K562 (cell line): Measurements from ENCODE around the gene LEPROT. TPM values are rescaled to one million over a fixed set of nuclear protein-coding genes. Genes with fewer than 3 reads are reported as not detected.
A peak's percentile ranks its signal among the peaks of the same experiment; 100 is the strongest.

Experiments
- ATAC-seq: fragments of 200-7000 bp; cut with Tn5 transposase; 3 replicates; pipeline ENCODE4 v1.9.1; 2020; ENCODE audit warnings: moderate library complexity
- BruUV-seq: library from RNA; stranded (reverse); fragments of 400-500 nt; replicated peaks from 2 replicates; lab custom pipeline; 2021; lab: Mats Ljungman, UMichigan
- CTCF ChIA-PET: fragments of 300-600 bp; formaldehyde crosslinking; extraction: SDS; loops from one replicate; lab custom pipeline; 2021; ENCODE audit warnings: low intra/inter-chr PET ratio; lab: Yijun Ruan, JAX
- POLR2A ChIA-PET: fragments of 300-600, 350-650 bp; sonication (Branson Sonifier 250); formaldehyde crosslinking; extraction: SDS; loops from one replicate; lab custom pipeline; 2021; ENCODE audit warnings: antibody characterized with exemption, inconsistent platforms; lab: Yijun Ruan, JAX
- DNase-seq, 4 experiments: peaks; one replicate each; pipeline versions ENCODE4 v3.0.0 to v3.0.0-alpha.2; 2011 to 2018; ENCODE audit warnings: low spot score in 3 of 4, mixed read lengths in 3 of 4; ENCODE audit errors: extremely low read depth in 1 of 4
- FAIRE-seq: peaks from 2 replicates; lab custom pipeline; 2011; peaks lifted over from hg19 to GRCh38; lab: Jason Lieb, UNC
- H2AFZ ChIP-seq: 2 replicates; pipeline ENCODE4 v1.6.0; 2011; ENCODE audit warnings: low read depth, low read length, control low read depth, inconsistent platforms
- H3K27ac ChIP-seq: fragments of 200-600 bp; 3 replicates; pipeline ENCODE4 v1.8.0; 2011; ENCODE audit warnings: low read depth, mild to moderate bottlenecking, control low read depth, inconsistent platforms, low read length, moderate library complexity, mixed read lengths; ENCODE audit errors: extremely low read depth
- H3K27me3 ChIP-seq, 2 experiments: fragments of 300-600 bp in 1 of 2; 2 replicates in 1 of 2; 3 replicates in 1 of 2; pipeline versions ENCODE4 v1.6.0 to v1.8.0; 2011; ENCODE audit warnings: inconsistent platforms in 2 of 2, low read length in 2 of 2, mild to moderate bottlenecking in 1 of 2, mixed read lengths in 1 of 2, moderate library complexity in 1 of 2; ENCODE audit not compliant: control insufficient read depth in 2 of 2, insufficient read depth in 2 of 2
- H3K36me3 ChIP-seq: fragments of 300-600 bp; 3 replicates; pipeline ENCODE4 v1.8.0; 2011; ENCODE audit warnings: mild to moderate bottlenecking, low read length, inconsistent platforms; ENCODE audit not compliant: control insufficient read depth, insufficient read depth
- H3K4me1 ChIP-seq, 2 experiments: fragments of 200-600 bp in 1 of 2; replicated peaks in 1 of 2; 2 replicates in 1 of 2; 3 replicates in 1 of 2; pipeline versions ENCODE4 v1.5.1 to v1.8.0; 2011; ENCODE audit warnings: inconsistent platforms in 2 of 2, low read length in 2 of 2, mild to moderate bottlenecking in 1 of 2, mixed read lengths in 1 of 2, moderate library complexity in 1 of 2; ENCODE audit not compliant: control insufficient read depth in 2 of 2, insufficient read depth in 2 of 2
- H3K4me2 ChIP-seq: 2 replicates; pipeline ENCODE4 v1.6.1; 2011; ENCODE audit warnings: low read length, control low read depth, inconsistent platforms, mixed read lengths; ENCODE audit not compliant: insufficient read depth
- H3K4me3 ChIP-seq: fragments of 200-600 bp; sonication (generic), shearing (Covaris generic); 2 replicates; pipeline ENCODE4 v1.5.1; 2016; ENCODE audit warnings: control low read depth, inconsistent platforms
- H3K79me2 ChIP-seq: fragments of 200-600 bp; 3 replicates; pipeline ENCODE4 v1.8.0; 2011; ENCODE audit warnings: low read length, inconsistent platforms; ENCODE audit not compliant: control insufficient read depth, insufficient read depth
- H3K9ac ChIP-seq, 2 experiments: 2 replicates each; pipeline versions ENCODE4 v1.6.0 to v1.6.1; 2011; ENCODE audit warnings: low read depth in 2 of 2, low read length in 2 of 2, control low read depth in 1 of 2, inconsistent platforms in 1 of 2, mild to moderate bottlenecking in 1 of 2, mixed read lengths in 1 of 2; ENCODE audit not compliant: insufficient read depth in 1 of 2
- H3K9me1 ChIP-seq: one replicate; pipeline ENCODE4 v1.6.0; 2011; ENCODE audit warnings: inconsistent platforms, mild to moderate bottlenecking, low read length, moderate library complexity; ENCODE audit not compliant: control insufficient read depth, insufficient read depth
- H3K9me3 ChIP-seq: replicated peaks from 2 replicates; pipeline ENCODE4 v1.5.1; 2011; ENCODE audit warnings: low read depth, low read length, inconsistent platforms; ENCODE audit not compliant: control insufficient read depth, insufficient read depth
- H4K20me1 ChIP-seq: replicated peaks from 2 replicates; pipeline ENCODE4 v1.6.1; 2011; ENCODE audit warnings: low read length, inconsistent platforms, mixed read lengths; ENCODE audit not compliant: control insufficient read depth, insufficient read depth
- BCLAF1 ChIP-seq, 2 experiments: fragments of 450-650 bp in 1 of 2; IDR thresholded peaks; 2 replicates each; pipeline ENCODE4 v1.6.1; 2011 to 2017; ENCODE audit warnings: low read depth in 2 of 2, antibody characterized with exemption in 1 of 2, borderline replicate concordance in 1 of 2, low read length in 1 of 2, mild to moderate bottlenecking in 1 of 2, mixed read lengths in 1 of 2; ENCODE audit not compliant: control insufficient read depth in 1 of 2
- HDAC2 ChIP-seq: fragments of 450-650 bp; IDR thresholded peaks from 2 replicates; pipeline ENCODE4 v1.6.1; 2016; ENCODE audit warnings: mild to moderate bottlenecking
- MLLT1 ChIP-seq, 2 experiments: fragments of 450-650 bp; IDR thresholded peaks; 2 replicates each; pipeline ENCODE4 v1.6.1; 2016
- NFXL1 ChIP-seq: fragments of 450-650 bp; formaldehyde crosslinking; IDR thresholded peaks from 2 replicates; pipeline ENCODE4 v1.4.0; 2021; ENCODE audit warnings: mild to moderate bottlenecking
- PHF21A ChIP-seq: fragments of 450-650 bp; IDR thresholded peaks from 2 replicates; pipeline ENCODE4 v1.6.1; 2017; ENCODE audit warnings: low read depth, borderline replicate concordance
- RCOR1 ChIP-seq, 2 experiments: IDR thresholded peaks; 2 replicates each; pipeline ENCODE4 v1.6.1; 2012; ENCODE audit warnings: low read depth in 2 of 2, low read length in 2 of 2, borderline replicate concordance in 1 of 2, improper control_type of control experiment in 1 of 2
- SNAPC5 ChIP-seq: fragments of 250-450 bp; sonication (Bioruptor Pico); IDR thresholded peaks from 2 replicates; pipeline ENCODE4 v1.8.0; 2021; ENCODE audit warnings: moderate library complexity, mild to moderate bottlenecking, inconsistent platforms
- SOX6 ChIP-seq: fragments of 450-650 bp; IDR thresholded peaks from 2 replicates; pipeline ENCODE4 v1.6.1; 2014; ENCODE audit warnings: mild to moderate bottlenecking
- SPI1 ChIP-seq: IDR thresholded peaks from 2 replicates; pipeline ENCODE4 v1.6.1; 2011; ENCODE audit warnings: low read depth, low read length, control low read depth, borderline replicate concordance
- WGBS: fragments of 100-300 bp; shearing (Covaris generic); methylation state at CpG from one replicate; pipeline ENCODE4 v1.1.6; 2016; ENCODE audit warnings: low coverage, mixed read lengths; ENCODE audit not compliant: insufficient coverage; ENCODE audit errors: missing lambda C conversion rate; 5-methylcytosine and 5-hydroxymethylcytosine counted together
- in situ Hi-C: fragments of 300-500 bp; cut with MboI; formaldehyde crosslinking; loops from 4 replicates; pipeline ENCODE4 v1.15.0; 2018; ENCODE audit warnings: inconsistent platforms, mixed read lengths
- intact Hi-C: fragments of 100-400 bp; cut with micrococcal nuclease; formaldehyde crosslinking; loops from 2 replicates; pipeline ENCODE4 v1.14.2; 2022
- polyA plus RNA-seq, 8 experiments: library from polyadenylated mRNA; depleted of rRNA in 4 of 8; stranded (reverse) in 5 of 8; unstranded in 3 of 8; fragments of >200 nt; fragmentation: Nextera tagmentation in 2 of 8; fragmentation: Illumina TruSeq in 1 of 8; extraction: Ambion mirVana in 2 of 8; extraction: Trizol in 1 of 8; gene quantifications; 2 replicates each; pipeline versions ENCODE4 v1.2.1 to v1.2.3, GENCODE V29; 2011 to 2014; ENCODE audit warnings: inconsistent platforms in 1 of 8, missing spikeins in 1 of 8
- total RNA-seq, 7 experiments: library from RNA; depleted of rRNA in 6 of 7; stranded (reverse); fragments of >200 nt in 6 of 7; fragmentation: Illumina TruSeq in 2 of 7; extraction: Trizol in 2 of 7; gene quantifications; 2 replicates each; pipeline versions ENCODE4 v1.2.1 to v1.2.3, GENCODE V29; 2011 to 2021; ENCODE audit warnings: low replicate concordance in 1 of 7

Gene LEPROT
- total and polyA plus RNA-seq, 9 of the 15 experiments (the other 6 are each of a cell fraction or from before 2014, with no cell fraction given): 28.1 to 97.5 (median 45.8) TPM

GRCh38 chr1:65422241-65423203 is 2.1 kb downstream of the LEPROT start:
- H3K4me1 ChIP-seq: peaks cover 21 to 52% of the 10 kb centered on the region in 2 experiments
- peak overlapping the region; percentile 5; the same call in 1 of the 2 replicates for H2AFZ ChIP-seq
- ChIA-PET CTCF (no interaction called here), POLR2A (interaction anchor here (0.5 to 1.5 kb wide), 6 partner anchors 16 to 274 kb away, joined by 3 to 6 read pairs (median 3); no protein-coding TSS in a partner anchor)
- peak overlapping the region; percentile 85 to 95; a peak in 3 of 4 replicates for H3K9ac ChIP-seq
- no peaks in the 10 kb centered on the region for H3K27me3 ChIP-seq
- 10% methylated on average over 12 of the region's 12 CpGs for WGBS
- H3K4me3 ChIP-seq: peak overlapping the region; percentile 83
- DNase-seq: peak in 2 of 4 experiments; percentile 20 to 77
- H4K20me1 ChIP-seq: peaks cover 3% of the 10 kb centered on the region; the same call in 1 of the 2 replicates
- peak overlapping the region; percentile 95 for H3K27ac ChIP-seq
- H3K4me2 ChIP-seq: peak overlapping the region; percentile 92
- H3K9me1 ChIP-seq: no peaks in the 10 kb centered on the region
- peak; percentile 13 for ATAC-seq
- no peaks in the 10 kb centered on the region for H3K9me3 ChIP-seq
- in situ Hi-C loops: loop anchor here (10.0 kb wide), 1 partner anchor 358 kb away; no protein-coding TSS in a partner anchor
- H3K36me3 ChIP-seq: peaks cover 44% of the 10 kb centered on the region
- no TSS peak for BruUV-seq
- peaks cover 62% of the 10 kb centered on the region for H3K79me2 ChIP-seq
- intact Hi-C loops: loop anchor here (2.0 to 5.0 kb wide), 4 partner anchors 55 to 355 kb away; no protein-coding TSS in a partner anchor
- peak; percentile 73 for FAIRE-seq
- TF ChIP-seq SNAPC5 (CRISPR knock-in tag) (no peak), NFXL1 (no peak), SOX6 (peak; percentile 25; the same call in 1 of the 2 replicates), PHF21A (no peak), HDAC2 (no peak), SPI1 (no peak), RCOR1 (IDR thresholded peaks at IDR 0.05; ENCODE audit: borderline replicate concordance in 1 of 2, low read depth in 2 of 2, low read length in 2 of 2) (peak in 1 of 2 experiments; percentile 38; a peak in 1 of 4 replicates), BCLAF1 (IDR thresholded peaks at IDR 0.05; ENCODE audit: borderline replicate concordance in 1 of 2, control insufficient read depth in 1 of 2, low read depth in 2 of 2, low read length in 1 of 2) (no peak), MLLT1 (IDR thresholded peaks at IDR 0.05) (peak in 1 of 2 experiments; percentile 15; a peak in 1 of 4 replicates)
